Right ventricle myocardium inferior (tissue), 1 donor: ENCODE data around the gene GRID1. TPM values are rescaled to one million over a fixed set of nuclear protein-coding genes. Genes with fewer than 3 reads are reported as not detected.

Experiments used
- ATAC-seq: fragments of 200-7000 bp; cut with Tn5 transposase; one replicate; pipeline ENCODE4 v1.9.1; 2020; ENCODE audit warnings: mild to moderate bottlenecking, moderate library complexity
- DNase-seq: peaks from one replicate; pipeline ENCODE4 v3.0.0; 2021; ENCODE audit errors: missing footprints
- intact Hi-C: fragments of 100-400 bp; cut with DNase I; formaldehyde crosslinking; loops from one replicate; pipeline ENCODE4 v1.11.0; 2022
- total RNA-seq: library from RNA; stranded (reverse); fragmentation: NEBNext Ultra II Directional; extraction: Animal tissue kit (Norgen Biotek cat#: 25700); gene quantifications from one replicate; pipeline ENCODE4 v1.2.1, GENCODE V29; 2021
- donor health status: DM: no; HTN: yes; CAD: no; lungs with severe emphysema.

The GRID1 gene
- total RNA-seq, 1 donor from 2014 or later, result 1.3 TPM

DNA sequence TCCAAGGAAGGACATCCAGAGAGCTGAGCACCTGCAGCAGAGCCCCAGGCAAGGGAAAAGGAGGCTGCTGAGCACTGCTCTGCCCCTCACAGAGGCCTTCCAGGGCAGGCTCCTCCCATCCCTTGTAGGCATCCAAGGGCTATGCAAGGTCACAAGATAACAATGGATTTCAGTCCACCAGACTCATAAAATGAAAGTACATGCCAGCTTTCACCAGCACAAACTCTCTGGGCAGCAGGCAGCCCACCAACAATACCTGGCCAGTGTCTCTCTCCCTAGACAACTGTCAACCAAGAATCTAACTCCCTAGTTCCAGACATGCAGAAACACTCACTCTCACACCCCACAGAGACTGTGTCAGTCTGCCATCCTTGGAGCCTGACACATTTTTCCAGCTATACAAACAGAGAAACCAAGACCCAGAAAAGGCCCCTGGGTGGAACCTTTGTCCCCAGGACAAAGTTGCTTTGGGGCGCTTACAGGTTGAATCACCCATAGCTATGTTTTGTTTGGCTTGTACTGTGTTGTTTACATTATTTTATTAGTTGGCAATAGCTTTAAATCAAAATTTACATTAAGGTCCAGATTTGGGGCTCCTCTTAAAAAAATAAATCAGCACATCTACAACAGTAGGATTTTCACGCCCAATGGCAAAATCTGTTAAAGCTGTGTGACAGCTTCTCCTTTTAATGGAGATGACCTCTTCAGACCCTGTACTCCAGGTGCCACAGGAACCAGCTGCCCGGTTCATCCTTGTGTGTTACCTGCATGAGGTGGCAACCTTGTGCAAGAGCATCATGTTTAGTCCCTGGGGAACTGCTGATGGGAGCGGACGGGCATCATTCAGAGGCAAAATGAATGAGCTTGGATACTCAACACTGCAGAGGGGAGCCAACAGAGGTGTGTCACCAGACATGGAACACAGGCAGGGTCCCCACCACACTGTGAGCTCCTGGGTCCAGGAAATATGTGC, 5.2 kb downstream of the GRID1 start:
- intact Hi-C loops, result loop anchor here (10.0 kb wide), 2 partner anchors 257 to 337 kb away; no protein-coding TSS in a partner anchor
- ATAC-seq, result peak; percentile 66
- no peak for DNase-seq

- intact Hi-C loops, result loop anchor here (10.0 kb wide), 2 partner anchors 256 to 336 kb away; no protein-coding TSS in a partner anchor
- ATAC-seq (no peak), DNase-seq (no peak)
Observed at GRCh38 chr10:86360657-86361056, 5.9 kb downstream of the GRID1 start.

DNA sequence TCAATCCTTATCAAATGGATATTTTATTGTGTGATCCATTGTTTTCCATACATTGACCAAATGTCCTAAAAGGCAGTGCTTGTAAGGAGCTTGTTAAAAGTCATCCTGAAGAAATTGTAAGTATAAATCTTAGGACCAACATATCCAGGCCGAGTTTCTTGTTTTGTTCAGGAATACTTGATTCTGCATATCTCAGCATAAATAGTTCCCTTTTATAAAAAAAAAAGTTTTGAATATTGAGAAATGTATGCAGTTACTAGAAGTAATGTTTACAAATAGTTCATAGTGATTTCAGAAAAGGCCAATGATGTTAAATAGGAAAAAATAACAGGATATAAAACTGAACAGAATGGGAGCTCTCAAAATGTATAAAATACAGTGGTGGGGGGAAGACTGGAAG, 6.6 kb downstream of the GRID1 start:
- DNase-seq (no peak), ATAC-seq (no peak)
- intact Hi-C loops, result loop anchor here (10.0 kb wide), 2 partner anchors 255 to 335 kb away; no protein-coding TSS in a partner anchor

DNA sequence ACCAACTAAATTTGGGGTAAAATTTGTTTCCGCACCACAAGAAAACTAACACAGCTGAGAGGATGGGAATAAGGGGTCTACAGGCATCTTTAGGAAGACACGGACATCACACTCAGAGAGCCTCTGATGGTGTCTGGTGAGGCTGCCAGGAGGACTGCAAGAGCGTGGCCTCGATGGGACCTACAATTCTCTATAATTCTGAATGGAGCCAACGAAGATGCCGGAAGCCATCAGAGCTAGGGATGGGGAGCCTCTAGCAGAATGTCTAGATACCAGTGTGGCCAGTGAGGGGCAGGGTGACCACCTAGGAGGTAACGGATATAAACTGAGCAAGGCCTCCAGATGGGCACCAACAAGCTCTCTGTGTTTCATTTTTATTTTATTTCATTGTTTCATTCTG, 7.5 kb downstream of the GRID1 start:
- intact Hi-C loops, result no loop called here
- ATAC-seq (no peak), DNase-seq (no peak)

DNA sequence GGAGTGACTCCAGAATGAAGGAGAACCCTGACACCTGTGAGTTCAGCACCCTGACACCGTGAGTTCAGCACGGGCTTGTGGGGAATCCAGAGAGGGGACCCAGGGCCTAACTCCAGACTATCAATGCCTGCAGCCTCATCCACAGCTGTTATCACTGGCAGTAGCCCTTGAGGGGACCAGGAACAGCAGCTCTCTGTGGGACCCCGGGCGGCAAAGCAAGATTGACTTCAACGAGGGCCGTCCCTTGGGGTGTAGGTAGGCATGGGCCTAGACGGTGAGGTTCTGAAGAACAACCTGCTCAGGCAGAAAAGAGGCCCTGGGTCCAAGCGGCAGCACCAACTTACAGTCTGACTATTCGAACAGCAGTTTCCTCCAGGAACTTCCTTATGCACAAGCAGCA, 8.9 kb downstream of the GRID1 start:
- ATAC-seq, result no peak
- intact Hi-C loops, result no loop called here
- DNase-seq, result no peak

GRCh38 chr10:86357041-86357440, 9.6 kb downstream of the GRID1 start:
- intact Hi-C loops, result no loop called here
- DNase-seq (no peak), ATAC-seq (peak; percentile 28)

DNA sequence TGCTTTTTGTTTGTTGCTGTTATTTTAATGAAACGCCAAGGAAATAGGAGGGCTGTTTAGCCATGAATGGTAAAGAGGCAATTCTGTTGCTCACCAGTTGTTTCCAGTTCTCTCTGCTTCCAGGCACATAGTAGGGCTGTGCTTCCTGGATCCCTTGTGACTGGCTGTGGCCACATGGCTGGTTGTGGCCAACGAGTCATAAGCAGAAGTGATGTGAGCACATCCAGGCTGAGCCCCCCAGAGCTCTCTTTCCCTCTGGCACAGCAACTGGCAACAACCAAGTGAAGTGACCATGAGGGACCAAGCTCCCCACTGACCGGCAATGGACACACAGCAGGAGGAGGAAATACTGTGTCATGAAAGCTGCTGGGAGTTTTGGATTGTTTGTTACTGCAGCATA, 10.3 kb downstream of the GRID1 start:
- DNase-seq (no peak), ATAC-seq (no peak)
- intact Hi-C loops, result no loop called here

DNA sequence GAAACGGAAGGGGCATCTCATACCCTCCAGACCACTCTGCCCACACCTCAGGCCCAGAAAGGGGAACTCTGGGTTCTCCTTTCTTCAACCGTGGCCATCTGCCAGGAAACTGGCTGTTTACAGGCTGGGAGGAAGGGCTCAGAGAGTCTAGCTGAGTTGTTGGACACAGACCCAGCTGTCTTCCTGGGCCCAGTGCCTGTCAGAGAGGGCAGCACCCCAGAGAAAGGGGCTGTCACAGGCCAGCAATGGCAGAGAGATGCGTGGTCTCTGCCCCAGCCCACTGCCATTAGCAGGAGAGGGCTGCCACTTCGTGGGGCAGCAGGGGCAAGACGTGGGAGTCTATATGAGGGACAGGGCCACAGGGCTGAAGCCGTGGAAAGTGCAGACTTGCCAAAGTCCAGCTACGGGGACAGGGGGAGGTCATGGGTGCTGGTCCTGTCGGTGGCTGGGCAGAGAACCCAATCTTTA, 11.0 kb downstream of the GRID1 start:
- DNase-seq, result peak; percentile 86
- peak; percentile 81 for ATAC-seq
- intact Hi-C loops, result no loop called here

DNA sequence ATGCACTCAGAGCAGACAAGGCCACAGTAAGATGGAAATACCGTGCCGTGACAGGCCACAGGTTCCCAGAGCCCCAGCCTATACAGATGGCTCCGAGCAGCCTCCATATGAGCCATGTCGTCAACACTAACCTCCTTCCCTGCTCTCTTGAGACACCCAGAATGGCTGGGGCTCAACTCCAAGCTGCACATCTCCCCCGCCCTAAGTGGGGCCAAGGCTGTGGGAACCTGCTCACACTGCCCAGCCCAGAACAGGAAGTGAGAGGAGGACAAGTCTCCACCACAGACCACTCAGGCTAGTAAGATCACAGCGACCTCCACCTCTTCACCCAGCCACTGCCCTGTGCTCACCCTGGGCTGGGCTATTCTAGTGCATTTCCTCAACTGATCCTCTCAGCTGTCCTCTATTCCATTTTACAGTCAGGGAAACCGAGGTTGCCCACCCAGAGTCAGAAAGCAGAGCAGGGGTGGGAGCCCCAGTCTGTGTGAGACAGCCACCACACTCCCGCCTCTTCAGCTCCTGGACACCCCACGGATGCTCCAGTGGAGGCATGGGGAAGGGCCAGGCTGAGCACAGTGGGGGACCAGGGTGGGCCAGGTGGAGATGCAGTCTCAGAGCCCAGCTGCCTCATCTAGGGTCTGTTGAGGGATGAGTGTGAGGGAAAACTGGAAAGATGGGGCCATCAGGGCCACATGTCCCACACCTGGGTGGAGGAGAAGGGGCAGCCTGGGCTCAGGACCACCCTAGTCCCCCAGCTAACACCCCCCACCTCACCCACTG, 11.6 kb downstream of the GRID1 start:
- intact Hi-C loops, result no loop called here
- ATAC-seq, result no peak

GRCh38 chr10:86353506-86354485, 12.8 kb downstream of the GRID1 start:
- no peak for DNase-seq
- intact Hi-C loops, result no loop called here

More for the DNA sequence above, 11.6 kb downstream of the GRID1 start:
- DNase-seq, result no peak

GRCh38 chr10:86350897-86351296, 15.7 kb downstream of the GRID1 start:
- ATAC-seq (peak; percentile 44), DNase-seq (no peak)
- intact Hi-C loops, result no loop called here

More at GRCh38 chr10:86353506-86354485, 12.8 kb downstream of the GRID1 start:
- no peak for ATAC-seq

DNA sequence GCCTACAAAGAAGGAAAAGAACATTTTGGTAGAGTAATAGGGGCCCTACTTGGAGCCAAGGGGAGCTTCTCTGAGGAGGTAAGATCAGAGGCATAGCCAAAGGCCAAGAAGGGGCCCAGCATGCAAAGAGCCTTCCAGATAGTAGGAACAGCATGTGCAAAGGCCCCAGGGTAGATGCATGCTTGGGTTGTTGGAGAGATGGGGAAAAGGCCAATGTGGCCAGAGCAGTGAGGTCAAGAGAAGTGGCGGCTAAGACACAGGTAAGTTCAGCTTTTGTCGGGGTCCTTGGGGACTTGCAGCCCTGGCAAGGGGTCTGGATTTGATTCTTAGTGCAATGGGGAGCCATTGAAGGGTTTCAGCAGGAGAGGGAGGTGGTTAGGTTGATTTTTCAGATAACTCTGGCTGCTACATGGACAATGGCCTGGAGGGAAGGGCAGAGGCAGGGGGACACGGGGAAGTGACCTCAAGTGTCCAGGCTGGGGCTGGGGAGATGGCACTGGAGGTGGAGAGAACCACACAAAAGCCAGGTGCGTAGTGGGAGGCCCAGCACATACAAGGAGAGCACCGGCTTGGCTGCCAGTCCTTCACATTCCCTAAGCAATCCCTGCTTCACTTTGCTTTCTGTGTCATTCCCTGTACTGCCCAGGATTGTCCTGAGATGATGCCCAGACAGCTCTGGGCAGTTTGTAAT, 16.5 kb downstream of the GRID1 start:
- DNase-seq (no peak), ATAC-seq (no peak)
- intact Hi-C loops, result no loop called here

DNA sequence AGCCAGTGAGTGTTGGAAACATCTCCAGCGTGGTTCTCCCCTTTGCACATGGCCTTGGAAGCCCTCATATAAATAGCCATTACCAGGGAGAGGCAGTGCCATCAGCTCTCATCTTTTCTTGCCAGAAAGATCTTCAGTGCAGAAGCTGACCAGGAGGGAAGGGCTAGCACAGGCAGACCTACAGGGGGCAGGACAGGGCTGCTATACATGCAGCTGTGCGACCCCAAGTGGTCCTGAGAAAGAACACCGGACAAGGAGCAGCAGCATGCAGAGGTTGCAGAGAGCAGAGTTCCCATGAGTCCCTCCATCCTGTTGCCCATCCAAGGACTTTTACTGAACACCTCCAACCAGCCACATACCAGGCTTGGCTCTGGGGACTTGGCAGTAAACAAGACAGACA, 17.1 kb downstream of the GRID1 start:
- DNase-seq, result no peak
- intact Hi-C loops, result no loop called here
- no peak for ATAC-seq

- intact Hi-C loops, result no loop called here
- DNase-seq (no peak), ATAC-seq (no peak)
Observed at GRCh38 chr10:86348321-86349210, 18.0 kb downstream of the GRID1 start.

- ATAC-seq (no peak), DNase-seq (no peak)
- intact Hi-C loops, result no loop called here
Observed at GRCh38 chr10:86347856-86348255, 18.7 kb downstream of the GRID1 start.

DNA sequence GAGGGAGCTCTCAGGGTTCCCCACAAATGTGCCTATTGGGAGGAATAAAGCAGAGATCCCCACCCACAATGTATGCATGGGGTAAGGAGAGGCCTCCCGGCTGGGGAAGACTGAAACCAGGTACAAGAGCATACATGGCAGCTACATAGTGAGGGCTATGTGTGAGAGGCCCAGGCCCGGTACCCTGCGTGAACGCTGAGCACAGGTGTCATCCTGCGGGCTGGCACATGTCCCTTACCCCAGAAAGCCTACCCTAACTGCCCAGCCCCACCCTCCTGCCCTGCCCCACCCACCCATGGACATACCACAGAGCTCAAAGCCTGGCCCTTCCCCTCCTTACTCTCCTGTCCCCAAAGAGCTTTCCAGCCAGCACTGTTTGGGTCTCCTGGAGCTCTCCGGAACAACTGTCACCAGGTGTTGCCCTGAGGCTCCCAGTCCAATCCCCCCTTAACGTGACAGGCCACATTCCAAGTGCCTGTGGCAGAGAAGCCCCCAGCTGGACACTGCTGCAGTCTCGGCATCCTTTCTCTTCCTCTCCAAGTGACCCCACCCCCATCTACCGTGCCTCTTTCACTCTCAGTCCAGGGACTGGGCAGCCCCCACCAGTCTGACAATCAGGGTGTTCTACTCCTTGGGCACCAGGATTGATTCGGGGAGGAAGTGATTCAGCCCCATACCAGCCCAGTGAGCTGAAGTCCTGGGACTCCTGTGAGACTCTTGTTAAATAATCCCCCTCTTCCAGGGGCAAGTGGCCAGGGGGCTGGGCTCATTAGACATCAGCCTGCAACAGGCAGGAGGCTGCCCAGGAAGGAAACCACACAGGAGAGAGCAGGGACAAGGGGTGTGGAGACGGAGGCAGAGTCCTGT, 19.6 kb downstream of the GRID1 start:
- ATAC-seq, result no peak

More for the DNA sequence above, 19.6 kb downstream of the GRID1 start:
- intact Hi-C loops, result no loop called here
- no peak for DNase-seq
